ENCODE data around the gene DLGAP1. TPM values are rescaled to one million over a fixed set of nuclear protein-coding genes. Genes with fewer than 3 reads are reported as not detected.

The DLGAP1 gene
- total RNA-seq, 3 donors from 2014 or later (not counting 1 experiment from before 2014, with no cell fraction given) = not detected

DNA sequence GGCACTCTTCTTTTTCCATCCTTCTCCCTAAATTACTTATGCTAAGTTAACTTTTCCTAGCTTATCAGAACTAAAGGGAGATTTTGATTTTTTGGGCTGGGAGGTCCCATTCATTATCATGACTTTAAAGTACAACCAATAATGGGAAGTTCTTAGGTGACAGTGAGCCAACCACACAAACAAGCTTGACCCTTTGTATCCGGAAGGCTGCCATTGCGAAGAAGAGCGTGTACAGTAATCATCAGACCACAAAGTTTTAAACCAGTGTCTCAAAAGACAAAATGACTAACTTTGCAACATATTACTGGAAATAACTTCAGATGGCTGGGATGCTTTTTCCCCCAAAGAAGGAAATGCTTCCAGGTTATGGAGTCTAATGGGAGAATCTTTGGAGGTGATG lies 707.0 kb downstream of the DLGAP1 start:
- Mint-ChIP-seq H3K36me3 (no peaks in the 10 kb centered on the region), H3K9me3 (no peaks in the 10 kb centered on the region), H3K4me3 (no peak overlapping the region), H3K27me3 (ENCODE audit: low read depth in 2 of 2) (peaks cover 6 to 7% of the 10 kb centered on the region in 2 donors), H3K27ac (no peak overlapping the region), H3K4me1 (no peaks in the 10 kb centered on the region)
- H3K4me1 ChIP-seq (ENCODE audit: control insufficient read depth, insufficient read depth, low read length) = no peaks in the 10 kb centered on the region
- no peak overlapping the region for H3K4me3 ChIP-seq (ENCODE audit: low read length)
- H3K9me3 ChIP-seq (ENCODE audit: control insufficient read depth, insufficient read depth, low read length) = no peaks in the 10 kb centered on the region
- 84% methylated on average over 3 of the region's 3 CpGs for WGBS (ENCODE audit: insufficient coverage)
- intact Hi-C loops (cut with micrococcal nuclease) = no loop called here
- no peak overlapping the region for H3K27ac ChIP-seq (ENCODE audit: low read length)
- no peaks in the 10 kb centered on the region for H3K27me3 ChIP-seq (ENCODE audit: control insufficient read depth, insufficient read depth, low read length)
- TF ChIP-seq, protein P1, sequence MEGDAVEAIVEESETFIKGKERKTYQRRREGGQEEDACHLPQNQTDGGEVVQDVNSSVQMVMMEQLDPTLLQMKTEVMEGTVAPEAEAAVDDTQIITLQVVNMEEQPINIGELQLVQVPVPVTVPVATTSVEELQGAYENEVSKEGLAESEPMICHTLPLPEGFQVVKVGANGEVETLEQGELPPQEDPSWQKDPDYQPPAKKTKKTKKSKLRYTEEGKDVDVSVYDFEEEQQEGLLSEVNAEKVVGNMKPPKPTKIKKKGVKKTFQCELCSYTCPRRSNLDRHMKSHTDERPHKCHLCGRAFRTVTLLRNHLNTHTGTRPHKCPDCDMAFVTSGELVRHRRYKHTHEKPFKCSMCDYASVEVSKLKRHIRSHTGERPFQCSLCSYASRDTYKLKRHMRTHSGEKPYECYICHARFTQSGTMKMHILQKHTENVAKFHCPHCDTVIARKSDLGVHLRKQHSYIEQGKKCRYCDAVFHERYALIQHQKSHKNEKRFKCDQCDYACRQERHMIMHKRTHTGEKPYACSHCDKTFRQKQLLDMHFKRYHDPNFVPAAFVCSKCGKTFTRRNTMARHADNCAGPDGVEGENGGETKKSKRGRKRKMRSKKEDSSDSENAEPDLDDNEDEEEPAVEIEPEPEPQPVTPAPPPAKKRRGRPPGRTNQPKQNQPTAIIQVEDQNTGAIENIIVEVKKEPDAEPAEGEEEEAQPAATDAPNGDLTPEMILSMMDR (IDR thresholded peaks at IDR 0.05) = no peak
- no peak for DNase-seq
- no peaks in the 10 kb centered on the region for H3K36me3 ChIP-seq (ENCODE audit: control insufficient read depth, insufficient read depth, low read length)
- no peak for ATAC-seq

GRCh38 chr18:3747176-3747973 lies 707.7 kb downstream of the DLGAP1 start:
- ATAC-seq (peak in 1 of 3 donors; percentile 43), DNase-seq (peak in 1 of 2 donors; percentile 7)
- no peaks in the 10 kb centered on the region for H3K4me1 Mint-ChIP-seq
- H3K27me3 Mint-ChIP-seq (ENCODE audit: low read depth in 2 of 2) = peaks cover 6 to 7% of the 10 kb centered on the region in 2 donors
- H3K4me3 Mint-ChIP-seq = no peak overlapping the region
- Histone ChIP-seq H3K27ac (ENCODE audit: low read length) (peak overlapping the region; percentile 21), H3K36me3 (ENCODE audit: control insufficient read depth, insufficient read depth, low read length) (no peaks in the 10 kb centered on the region), H3K9me3 (ENCODE audit: control insufficient read depth, insufficient read depth, low read length) (no peaks in the 10 kb centered on the region), H3K4me3 (ENCODE audit: low read length) (no peak overlapping the region), H3K27me3 (ENCODE audit: control insufficient read depth, insufficient read depth, low read length) (no peaks in the 10 kb centered on the region), H3K4me1 (ENCODE audit: control insufficient read depth, insufficient read depth, low read length) (no peaks in the 10 kb centered on the region)
- H3K9me3 Mint-ChIP-seq = peaks cover 0 to 2% of the 10 kb centered on the region in 2 donors
- no peak overlapping the region for H3K27ac Mint-ChIP-seq
- no peaks in the 10 kb centered on the region for H3K36me3 Mint-ChIP-seq
- TF ChIP-seq, protein P1 (IDR thresholded peaks at IDR 0.05) = no peak
- intact Hi-C loops (cut with micrococcal nuclease) = no loop called here
- WGBS (ENCODE audit: insufficient coverage) = 71% methylated on average over 14 of the region's 14 CpGs

DNA sequence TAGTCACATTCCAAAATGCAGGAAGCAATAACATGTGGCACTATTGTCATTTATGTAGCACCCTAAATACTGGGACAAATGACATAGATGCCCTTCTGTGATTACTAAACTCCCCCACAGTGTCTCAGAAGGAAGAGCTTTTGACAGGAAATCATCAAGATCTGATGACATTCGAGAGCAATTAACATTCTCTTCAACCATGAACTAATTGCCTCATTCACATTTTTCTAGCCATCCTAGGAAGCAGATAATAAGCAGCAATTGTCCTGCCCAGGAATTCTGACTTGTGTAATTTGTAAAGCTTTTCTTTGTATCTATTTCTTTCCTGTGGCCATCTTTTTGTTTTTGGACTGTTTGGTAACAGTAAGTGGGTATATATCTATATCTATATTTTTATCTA lies 712.6 kb downstream of the DLGAP1 start:
- no peaks in the 10 kb centered on the region for H3K4me1 ChIP-seq (ENCODE audit: control insufficient read depth, insufficient read depth, low read length)
- Mint-ChIP-seq H3K9me3 (peaks cover 5 to 10% of the 10 kb centered on the region in 2 donors), H3K4me3 (no peak overlapping the region), H3K4me1 (no peaks in the 10 kb centered on the region), H3K27me3 (ENCODE audit: low read depth in 2 of 2) (peaks cover 0 to 7% of the 10 kb centered on the region in 2 donors), H3K36me3 (no peaks in the 10 kb centered on the region), H3K27ac (no peak overlapping the region)
- H3K4me3 ChIP-seq (ENCODE audit: low read length) = no peak overlapping the region
- no peaks in the 10 kb centered on the region for H3K36me3 ChIP-seq (ENCODE audit: control insufficient read depth, insufficient read depth, low read length)
- intact Hi-C loops (cut with micrococcal nuclease) = no loop called here
- no peak overlapping the region for H3K27ac ChIP-seq (ENCODE audit: low read length)
- WGBS (ENCODE audit: insufficient coverage) = 13% methylated on average over 1 of the region's 1 CpG
- TF ChIP-seq, protein P1 (IDR thresholded peaks at IDR 0.05) = no peak
- ATAC-seq (no peak), DNase-seq (no peak)
- H3K27me3 ChIP-seq (ENCODE audit: control insufficient read depth, insufficient read depth, low read length) = no peaks in the 10 kb centered on the region
- peaks cover 6% of the 10 kb centered on the region for H3K9me3 ChIP-seq (ENCODE audit: control insufficient read depth, insufficient read depth, low read length)
